Stimulated activated CD8-positive, alpha-beta memory T cell treated with anti-CD3 and anti-CD28 coated beads, Interleukin-7, amount 100 ng/mL, for 1 hour (primary cell): ENCODE results near the gene AKAP13.

ENCODE experiments used
- DNase-seq, 2 donors: peaks; one replicate each; pipeline ENCODE4 v3.0.0-alpha.2; 2020; ENCODE audit warnings: low read depth in 2 of 2

Gene AKAP13

GRCh38 chr15:85756411-85757072, 376.1 kb downstream of the AKAP13 start:
- DNase-seq, result no peak

DNA sequence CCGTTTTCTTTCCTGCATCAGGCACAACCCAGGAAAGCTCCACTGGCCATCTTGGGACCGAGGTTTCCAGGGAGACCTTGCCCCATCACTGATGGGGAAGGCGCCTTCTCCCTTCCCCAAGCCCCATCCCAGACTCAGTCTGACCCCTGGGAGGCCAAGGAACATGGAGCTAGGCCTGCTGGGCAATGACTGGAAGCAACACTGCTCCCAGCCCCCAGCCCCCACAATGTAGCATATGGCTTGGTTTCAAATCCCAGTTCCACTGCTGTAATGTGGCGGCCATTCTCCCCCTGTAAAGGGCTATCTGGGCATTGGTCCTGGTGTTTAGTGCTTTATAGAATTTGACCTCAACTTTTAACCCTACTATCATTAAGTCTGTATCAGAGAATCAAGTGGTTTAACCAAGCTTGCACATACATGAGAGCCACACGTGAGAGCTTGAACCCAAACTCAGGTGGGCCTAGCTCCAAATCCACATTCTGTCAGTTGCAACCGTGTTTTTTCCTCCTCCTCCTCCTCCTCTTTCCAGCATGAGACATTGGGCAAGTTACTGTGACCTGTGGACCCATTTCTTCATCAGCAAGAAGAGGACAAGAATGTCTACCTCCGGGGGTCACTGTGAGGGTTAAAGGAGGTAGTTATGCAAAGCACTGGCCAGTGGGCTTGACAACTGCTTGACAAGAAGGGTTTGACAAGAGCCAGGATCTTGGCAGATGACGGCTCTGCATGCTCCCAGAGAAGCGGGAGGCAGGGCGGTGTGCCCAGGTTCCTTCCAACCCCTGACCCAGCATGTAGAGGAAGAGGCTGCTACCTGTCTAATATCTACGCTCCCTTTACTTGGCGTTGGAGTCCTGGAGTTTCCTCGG, 376.9 kb downstream of the AKAP13 start:
- DNase-seq, result no peak

DNA sequence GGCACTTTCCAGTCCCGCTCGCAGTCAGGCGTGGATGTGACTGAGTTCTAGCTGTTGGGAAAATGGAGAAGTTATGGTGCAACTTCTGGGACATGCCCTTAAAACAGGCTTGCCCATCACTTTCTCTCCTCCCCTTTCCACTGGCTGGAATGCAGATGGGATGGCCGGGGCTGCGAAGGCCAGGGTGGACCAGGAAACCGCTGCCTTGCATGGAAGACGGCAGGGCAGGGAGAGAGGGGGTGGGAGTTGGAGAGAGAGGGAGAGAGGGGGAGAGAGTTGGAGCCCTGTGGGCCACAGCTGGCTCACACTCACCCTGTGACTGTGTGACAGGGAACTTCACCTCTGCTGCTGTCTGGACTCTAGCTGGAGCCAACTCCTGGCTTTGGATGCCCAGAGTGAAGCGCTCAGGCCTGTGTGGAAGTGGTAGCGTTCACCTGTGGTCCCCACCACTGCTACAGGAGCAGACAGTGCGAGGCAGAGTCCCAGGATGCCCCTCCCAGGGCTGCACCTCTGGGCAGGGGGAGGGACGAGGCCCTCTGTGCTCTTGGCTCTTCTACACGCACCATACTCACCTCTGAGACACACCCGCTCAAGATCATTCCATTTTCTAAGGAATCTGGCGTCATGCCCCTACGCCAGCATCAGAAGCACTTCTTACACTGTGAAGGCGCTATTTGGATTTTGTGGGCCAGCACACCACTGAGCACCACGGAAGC, 377.7 kb downstream of the AKAP13 start:
- DNase-seq, result no peak

DNA sequence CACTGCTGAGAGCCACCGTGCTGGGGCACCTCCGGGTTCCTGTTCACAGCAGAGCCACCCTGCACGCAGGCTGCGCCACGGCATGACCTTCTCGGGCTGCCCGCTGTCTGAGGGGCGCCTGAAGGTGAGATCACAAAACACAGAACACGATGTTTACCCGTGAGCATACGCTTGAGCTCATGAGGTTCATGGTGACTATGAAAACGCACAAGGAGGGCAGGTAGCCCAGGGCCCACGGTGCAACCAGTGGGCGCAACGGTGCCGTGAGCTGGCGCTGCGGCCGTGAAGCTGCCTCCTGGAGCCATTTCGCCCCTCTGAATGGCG, 378.2 kb downstream of the AKAP13 start:
- no peak for DNase-seq

GRCh38 chr15:85759376-85759775, 379.0 kb downstream of the AKAP13 start:
- DNase-seq, result no peak

DNA sequence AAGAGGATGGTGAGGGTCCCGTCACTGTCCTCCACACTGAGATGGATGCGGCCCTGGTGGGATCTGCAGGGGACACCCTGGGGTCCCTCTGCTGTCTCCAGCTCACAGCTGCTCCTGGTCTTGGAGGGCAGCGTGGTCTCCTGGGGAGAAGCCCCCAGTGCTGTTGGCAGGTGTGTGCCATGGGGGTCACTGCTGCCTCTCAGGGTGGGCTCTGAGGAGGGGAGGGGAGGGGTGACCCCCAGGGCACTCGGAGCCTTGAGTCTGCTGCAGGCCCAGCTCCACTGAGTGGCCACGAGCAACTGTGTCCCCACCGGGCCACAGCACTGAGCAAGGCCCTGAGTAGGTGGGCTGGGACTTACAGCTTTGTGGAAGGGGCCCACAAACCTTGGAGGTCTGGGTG, 379.6 kb downstream of the AKAP13 start:
- no peak for DNase-seq

GRCh38 chr15:85760531-85761371, 380.3 kb downstream of the AKAP13 start:
- no peak for DNase-seq

DNA sequence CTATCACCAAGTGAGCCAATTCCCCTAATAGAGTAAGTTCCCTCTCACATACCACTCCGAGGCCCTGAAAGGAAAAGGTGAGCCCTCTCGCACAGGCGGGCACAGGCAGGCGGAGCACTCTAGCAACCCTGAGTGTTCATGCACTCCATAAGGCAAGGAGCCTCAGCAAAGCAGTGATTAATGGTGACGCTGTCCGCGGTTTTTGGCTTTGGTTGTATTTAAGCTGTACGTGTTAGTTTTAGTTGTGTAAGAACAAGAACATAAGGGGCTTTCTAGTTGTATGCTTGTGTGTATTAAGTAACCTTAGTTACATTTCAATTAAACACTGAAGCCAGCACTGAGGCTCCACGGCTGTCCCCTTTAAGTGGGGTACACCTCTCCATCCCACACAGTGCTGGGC, 381.2 kb downstream of the AKAP13 start:
- DNase-seq, result no peak

- DNase-seq, result no peak
Measured at GRCh38 chr15:85762039-85762755, 381.8 kb downstream of the AKAP13 start.

DNA sequence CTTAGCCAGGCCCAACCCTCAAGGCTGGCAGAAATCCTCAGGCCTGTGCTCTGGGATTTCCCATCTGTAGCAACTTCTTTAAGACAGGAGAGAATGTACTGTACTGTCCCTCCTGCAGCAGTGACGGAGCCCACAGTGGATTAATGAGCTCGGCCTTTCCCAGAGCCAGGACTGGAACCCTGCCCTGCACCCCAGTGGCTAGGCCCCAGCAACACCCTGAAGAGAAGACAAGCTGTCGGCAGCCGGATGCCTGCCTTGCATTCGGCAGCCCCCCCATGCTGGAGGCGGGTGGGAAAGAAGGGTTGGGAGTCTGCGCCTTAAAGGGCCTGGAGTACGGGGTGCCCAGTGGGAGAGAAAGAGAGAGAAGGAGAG, 382.3 kb downstream of the AKAP13 start:
- DNase-seq, result no peak

- no peak for DNase-seq
Measured at GRCh38 chr15:85763157-85763556, 382.8 kb downstream of the AKAP13 start.

DNA sequence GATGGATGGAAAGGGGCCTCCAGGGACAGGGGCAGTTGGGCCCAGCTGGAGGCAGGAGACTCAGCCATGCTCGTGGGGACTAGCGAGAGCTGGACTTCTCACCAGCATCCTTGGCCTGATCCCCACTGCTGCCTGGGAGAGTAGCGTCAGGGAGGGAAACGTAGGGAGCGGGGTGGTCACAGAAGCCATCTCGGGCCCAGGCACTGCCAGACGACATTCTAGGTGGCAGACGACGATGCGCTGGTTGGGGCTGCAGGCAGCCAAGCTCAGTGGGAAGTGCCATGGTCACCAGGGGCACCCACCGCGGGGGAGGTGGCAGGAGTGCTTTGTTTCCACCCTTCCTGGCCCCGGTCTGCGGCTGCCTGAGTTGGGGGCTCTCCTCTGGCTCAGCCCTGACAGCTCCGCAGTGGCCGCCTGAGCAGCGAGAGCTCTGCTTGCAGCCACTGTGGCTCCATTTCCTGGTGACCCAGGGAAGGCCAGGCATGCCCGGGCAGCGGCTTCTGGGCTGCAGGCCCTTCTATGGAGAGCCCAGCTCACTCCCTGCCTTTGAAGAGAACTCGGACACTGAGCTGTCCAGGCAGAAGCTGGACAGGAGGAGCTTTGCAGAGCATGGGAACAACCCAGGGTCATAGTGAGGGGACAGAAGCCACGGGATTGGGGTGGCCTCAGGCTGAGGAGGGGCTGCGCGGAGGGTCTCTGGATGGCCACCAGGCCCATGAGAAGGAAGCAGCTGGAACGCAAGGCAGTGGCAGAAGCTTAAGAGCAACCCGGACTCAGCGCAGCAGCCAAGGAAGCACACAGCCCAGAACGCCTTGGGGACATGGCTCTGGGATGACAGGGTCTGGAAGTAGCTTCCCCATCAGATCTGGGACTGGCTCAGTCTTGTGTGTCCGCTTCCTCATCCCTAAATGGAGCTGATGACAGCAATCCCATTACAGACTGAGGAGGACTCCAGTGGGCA, 383.6 kb downstream of the AKAP13 start:
- DNase-seq, result no peak

DNA sequence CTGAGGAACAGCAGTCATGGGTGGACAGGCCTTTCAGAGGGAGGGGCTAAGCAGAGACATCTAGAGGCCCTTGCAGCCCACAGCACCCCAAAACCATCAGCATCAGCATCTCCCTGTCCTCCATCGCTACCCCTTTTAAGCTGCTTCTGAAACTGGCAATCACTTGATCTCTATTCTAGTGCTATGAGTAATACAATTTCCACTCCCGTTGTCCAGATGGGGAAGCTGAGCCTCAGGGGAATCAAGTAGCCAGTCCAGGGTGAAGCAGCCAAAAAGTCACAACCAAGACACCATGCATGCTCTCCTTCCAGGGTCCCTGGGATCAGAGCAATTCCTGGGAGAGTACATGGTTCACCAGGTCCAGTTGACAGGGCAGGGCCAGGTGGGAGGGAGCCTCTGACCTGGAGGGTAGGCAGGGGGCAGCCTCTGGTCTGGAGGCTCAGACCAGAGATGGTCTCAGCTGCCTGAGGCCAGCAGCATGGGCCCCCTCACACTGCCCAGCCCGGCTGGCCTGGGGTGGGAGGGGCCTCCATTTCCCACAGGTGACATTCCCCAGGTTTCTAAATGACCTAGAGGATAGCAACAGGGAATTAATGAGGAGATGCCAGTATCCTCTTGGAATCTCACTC, 384.4 kb downstream of the AKAP13 start:
- no peak for DNase-seq

GRCh38 chr15:85766001-85766831, 385.8 kb downstream of the AKAP13 start:
- DNase-seq, result no peak

- no peak for DNase-seq
Measured at GRCh38 chr15:85767785-85768529, 387.6 kb downstream of the AKAP13 start.

- DNase-seq, result no peak
Measured at GRCh38 chr15:85768595-85769168, 388.3 kb downstream of the AKAP13 start.

DNA sequence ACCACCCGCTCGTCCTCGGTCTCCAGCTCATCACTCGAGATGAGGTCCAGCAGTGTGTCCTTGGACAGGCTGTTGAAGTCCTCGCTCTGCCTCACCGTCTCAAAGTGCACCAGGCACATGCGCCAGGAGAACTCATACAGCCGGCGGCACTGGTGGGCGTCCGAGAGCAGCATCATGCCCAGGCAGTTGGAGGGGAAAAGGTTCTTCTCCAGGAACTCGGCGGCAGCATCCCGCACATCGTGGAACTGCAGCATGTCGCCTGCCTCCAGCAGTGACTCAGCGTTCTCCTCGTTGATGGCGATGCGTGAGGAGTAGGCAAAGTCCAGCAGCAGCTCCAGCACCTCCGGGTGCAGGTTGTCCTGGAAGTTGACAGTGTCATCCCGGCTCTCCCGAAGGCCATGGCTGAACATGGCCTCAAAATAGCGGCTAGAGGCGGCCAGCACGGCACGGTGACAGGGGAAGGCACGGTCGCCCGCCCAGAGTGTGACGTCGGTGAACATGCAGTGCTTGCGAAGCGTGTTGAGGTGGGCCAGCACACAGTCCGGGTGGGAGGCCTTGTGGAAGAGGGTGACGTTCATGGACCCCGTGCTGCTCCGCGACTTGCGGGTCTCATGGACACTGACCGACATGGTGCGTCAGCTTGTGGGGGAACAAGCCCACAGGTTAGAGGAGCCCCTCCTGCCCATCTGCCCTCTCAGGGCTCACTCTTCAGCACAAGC, 388.9 kb downstream of the AKAP13 start:
- DNase-seq, result no peak
